Esophagus (tissue), 2 donors: ENCODE data around the gene PORCN. TPM values are rescaled to one million over a fixed set of nuclear protein-coding genes. Genes with fewer than 3 reads are reported as not detected.
A peak's percentile ranks its signal among the peaks of the same experiment; 100 is the strongest.

Experiments
- H3K27ac ChIP-seq, 2 donors: one replicate each; pipeline ENCODE4 v1.5.1; 2013; ENCODE audit warnings: low read depth in 2 of 2, mild to moderate bottlenecking in 2 of 2, inconsistent platforms in 1 of 2, low read length in 1 of 2, moderate library complexity in 1 of 2
- H3K27me3 ChIP-seq, 2 donors: one replicate each; pipeline ENCODE4 v1.6.1; 2013; ENCODE audit warnings: low read length in 2 of 2, control low read depth in 1 of 2, mild to moderate bottlenecking in 1 of 2; ENCODE audit not compliant: insufficient read depth in 2 of 2, control insufficient read depth in 1 of 2
- H3K36me3 ChIP-seq, 2 donors: one replicate each; pipeline ENCODE4 v1.6.1; 2013; ENCODE audit warnings: low read length in 1 of 2; ENCODE audit not compliant: control insufficient read depth in 2 of 2, insufficient read depth in 2 of 2
- H3K4me1 ChIP-seq, 2 donors: one replicate each; pipeline ENCODE4 v1.6.1; 2013; ENCODE audit warnings: low read length in 1 of 2; ENCODE audit not compliant: control insufficient read depth in 2 of 2, insufficient read depth in 2 of 2
- H3K4me3 ChIP-seq, 2 donors: one replicate each; pipeline ENCODE4 v1.5.1; 2013; ENCODE audit warnings: low read length in 2 of 2, mild to moderate bottlenecking in 2 of 2, low read depth in 1 of 2, moderate library complexity in 1 of 2
- H3K9me3 ChIP-seq, 2 donors: one replicate each; pipeline ENCODE4 v1.6.1; 2013; ENCODE audit warnings: mild to moderate bottlenecking in 2 of 2, low read depth in 1 of 2, low read length in 1 of 2, moderate library complexity in 1 of 2; ENCODE audit not compliant: control insufficient read depth in 2 of 2, insufficient read depth in 1 of 2
- WGBS, 2 donors: extraction: QIAGEN DNeasy Blood & Tissue Kit; methylation state at CpG; one replicate each; pipeline ENCODE4 v1.1.7; 2013; 5-methylcytosine and 5-hydroxymethylcytosine counted together
- polyA plus RNA-seq, 2 donors: library from polyadenylated mRNA; stranded (reverse); fragments of 200-250 nt; gene quantifications; one replicate each; pipeline ENCODE4 v1.2.3, GENCODE V29; 2013
- donor health status: healthy with polysubstance abuse.
- donor health status: Bipolar disorder and iron deficiency.

The PORCN gene
- polyA plus RNA-seq, 2 donors: 15.6 to 16.8 TPM

DNA sequence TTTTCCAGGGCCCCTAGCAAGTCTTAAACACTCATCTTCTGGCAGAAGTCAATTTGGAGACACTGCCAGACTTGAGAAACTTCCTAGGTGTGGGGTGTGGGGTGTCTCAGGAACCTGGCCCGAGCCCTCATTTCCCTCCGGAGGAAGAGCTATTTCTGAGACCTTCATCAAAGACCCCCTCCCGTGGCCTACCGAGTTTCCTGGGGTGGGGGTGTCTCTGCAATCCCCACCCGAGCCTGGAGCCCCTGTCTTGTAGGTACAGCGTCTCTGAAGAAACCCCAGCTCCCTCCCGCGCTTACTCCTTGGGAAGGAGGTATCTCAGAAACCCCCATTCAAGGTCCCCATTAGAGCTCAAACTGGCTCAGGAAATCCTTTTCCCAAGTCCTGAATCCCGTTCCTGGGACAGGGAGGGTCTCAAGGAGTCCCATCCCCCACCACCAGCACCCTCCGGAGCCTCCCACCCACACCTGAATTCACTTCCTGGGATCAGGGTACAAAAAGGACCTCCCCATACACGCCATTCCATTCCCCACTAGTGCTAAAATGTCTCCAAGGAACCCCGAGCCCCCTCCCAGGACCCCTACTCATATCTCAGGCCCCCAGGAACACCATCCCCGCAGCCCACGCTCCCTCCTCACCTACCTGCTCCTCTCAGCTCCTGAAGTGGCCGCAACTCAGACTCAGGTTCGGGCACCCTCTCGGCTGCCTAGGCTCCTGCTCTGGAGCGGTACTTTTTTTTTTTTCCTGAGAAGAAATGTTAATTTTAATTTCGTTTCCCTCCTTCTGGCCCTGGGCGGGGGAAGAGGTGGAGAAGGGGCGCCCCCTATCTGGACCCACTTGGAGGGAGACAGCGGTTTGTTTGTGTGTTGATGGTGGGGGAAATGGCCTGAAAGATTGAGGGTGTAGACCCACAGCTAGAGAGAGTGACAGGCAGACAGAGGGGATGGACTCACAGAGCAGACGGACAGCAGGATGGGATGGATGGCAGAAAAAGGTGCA, 39.8 kb upstream of the PORCN start:
- Histone ChIP-seq H3K27me3 (no peaks in the 10 kb centered on the region), H3K36me3 (no peaks in the 10 kb centered on the region), H3K9me3 (no peaks in the 10 kb centered on the region), H3K4me3 (peak overlapping the region in 1 of 2 donors; percentile 29), H3K27ac (no peak overlapping the region), H3K4me1 (no peaks in the 10 kb centered on the region)
- 36 to 42% methylated on average over 23 of the region's 23 CpGs for WGBS, 2 donors

GRCh38 chrX:48470110-48470832, 38.5 kb upstream of the PORCN start, which contains the start of gene SLC38A5:
SLC38A5 (minus strand) TSS chrX:48470260; CDS start chrX:48467924, 2,336 bp downstream.
- Histone ChIP-seq H3K27me3 (no peaks in the 10 kb centered on the region), H3K9me3 (no peaks in the 10 kb centered on the region), H3K36me3 (no peaks in the 10 kb centered on the region), H3K27ac (no peak within 1 kb of the TSS), H3K4me1 (no peaks in the 10 kb centered on the region), H3K4me3 (peak within 1 kb of the TSS in 1 of 2 donors; percentile 0)
- 78 to 86% methylated on average over 18 of the region's 18 CpGs for WGBS, 2 donors

DNA sequence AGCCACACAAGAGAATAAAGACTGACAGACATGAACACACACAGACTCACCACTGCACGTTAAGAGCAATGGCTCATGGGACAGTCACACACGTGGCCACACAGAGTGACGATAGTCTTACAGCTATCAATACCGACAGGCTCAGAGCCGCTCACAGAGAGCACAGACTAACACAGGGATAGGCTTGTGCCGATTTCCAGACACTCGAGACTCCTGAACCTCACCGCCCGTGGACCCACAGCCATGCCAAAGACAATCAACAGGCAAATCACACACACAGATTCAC, 38.0 kb upstream of the PORCN start:
- no peak overlapping the region for H3K4me3 ChIP-seq
- no peaks in the 10 kb centered on the region for H3K4me1 ChIP-seq
- WGBS, 2 donors: 78 to 88% methylated on average over 9 of the region's 9 CpGs
- no peaks in the 10 kb centered on the region for H3K27me3 ChIP-seq
- H3K36me3 ChIP-seq: no peaks in the 10 kb centered on the region
- H3K9me3 ChIP-seq: no peaks in the 10 kb centered on the region
- H3K27ac ChIP-seq: no peak overlapping the region

DNA sequence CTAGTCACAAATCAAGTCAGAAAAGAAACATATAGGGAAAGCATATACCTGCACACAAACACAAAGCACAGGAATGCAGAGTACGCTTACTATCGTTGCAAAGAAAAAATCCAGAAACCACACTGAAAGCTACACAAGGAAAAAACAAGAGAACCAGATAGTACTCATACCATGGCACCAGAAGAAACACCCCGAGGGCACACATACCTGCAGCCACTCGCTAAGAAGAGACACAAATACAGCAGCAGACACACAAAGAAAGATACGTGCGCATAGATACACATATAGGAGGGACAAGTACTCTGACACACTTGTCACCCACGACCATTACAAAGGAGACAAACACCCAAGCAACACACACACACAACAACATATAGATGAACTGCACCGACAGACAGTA, 37.3 kb upstream of the PORCN start:
- H3K4me3 ChIP-seq: no peak overlapping the region
- 54 to 68% methylated on average over 8 of the region's 8 CpGs for WGBS, 2 donors
- H3K9me3 ChIP-seq: no peaks in the 10 kb centered on the region
- no peak overlapping the region for H3K27ac ChIP-seq
- no peaks in the 10 kb centered on the region for H3K36me3 ChIP-seq
- H3K4me1 ChIP-seq: no peaks in the 10 kb centered on the region
- H3K27me3 ChIP-seq: no peaks in the 10 kb centered on the region

GRCh38 chrX:48472225-48472624, 36.6 kb upstream of the PORCN start:
- Histone ChIP-seq H3K4me3 (no peak overlapping the region), H3K27ac (no peak overlapping the region), H3K4me1 (peaks cover 0 to 2% of the 10 kb centered on the region in 2 donors), H3K27me3 (no peaks in the 10 kb centered on the region), H3K36me3 (no peaks in the 10 kb centered on the region), H3K9me3 (no peaks in the 10 kb centered on the region)
- 55 to 64% methylated on average over 9 of the region's 9 CpGs for WGBS, 2 donors

GRCh38 chrX:48472851-48473703, 35.7 kb upstream of the PORCN start:
- WGBS, 2 donors: 61 to 70% methylated on average over 12 of the region's 12 CpGs
- H3K9me3 ChIP-seq: no peaks in the 10 kb centered on the region

GRCh38 chrX:48473704-48473990, 35.1 kb upstream of the PORCN start:
- Histone ChIP-seq H3K9me3 (no peaks in the 10 kb centered on the region), H3K4me3 (no peak overlapping the region), H3K27me3 (no peaks in the 10 kb centered on the region), H3K4me1 (peaks cover 0 to 2% of the 10 kb centered on the region in 2 donors), H3K27ac (no peak overlapping the region), H3K36me3 (peaks cover 0 to 7% of the 10 kb centered on the region in 2 donors)
- 66 to 74% methylated on average over 9 of the region's 9 CpGs for WGBS, 2 donors

More at GRCh38 chrX:48472851-48473703, 35.7 kb upstream of the PORCN start:
- peaks cover 0 to 2% of the 10 kb centered on the region in 2 donors for H3K4me1 ChIP-seq
- H3K27ac ChIP-seq: no peak overlapping the region
- peaks cover 0 to 2% of the 10 kb centered on the region in 2 donors for H3K36me3 ChIP-seq
- H3K27me3 ChIP-seq: no peaks in the 10 kb centered on the region
- H3K4me3 ChIP-seq: no peak overlapping the region

GRCh38 chrX:48474127-48474526, 34.7 kb upstream of the PORCN start:
- no peaks in the 10 kb centered on the region for H3K27me3 ChIP-seq
- no peak overlapping the region for H3K4me3 ChIP-seq
- H3K36me3 ChIP-seq: peaks cover 0 to 7% of the 10 kb centered on the region in 2 donors
- peaks cover 0 to 2% of the 10 kb centered on the region in 2 donors for H3K4me1 ChIP-seq
- no peaks in the 10 kb centered on the region for H3K9me3 ChIP-seq
- WGBS, 2 donors: 49 to 66% methylated on average over 10 of the region's 10 CpGs
- H3K27ac ChIP-seq: no peak overlapping the region

GRCh38 chrX:48474581-48474980, 34.2 kb upstream of the PORCN start:
- H3K4me1 ChIP-seq: peaks cover 0 to 2% of the 10 kb centered on the region in 2 donors
- WGBS, 2 donors: 58 to 78% methylated on average over 6 of the region's 6 CpGs
- H3K27ac ChIP-seq: no peak overlapping the region
- no peak overlapping the region for H3K4me3 ChIP-seq
- H3K27me3 ChIP-seq: no peaks in the 10 kb centered on the region
- peaks cover 0 to 7% of the 10 kb centered on the region in 2 donors for H3K36me3 ChIP-seq
- H3K9me3 ChIP-seq: no peaks in the 10 kb centered on the region
